GM18498 (cell line): ENCODE results near the gene EYS.

ENCODE experiments used
- ATAC-seq: cut with Tn5 transposase; IDR thresholded peaks from one replicate; pipeline ENCODE4 v1.9.1; 2021; ENCODE audit warnings: mild to moderate bottlenecking, moderate library complexity; ENCODE audit not compliant: unreplicated experiment

The EYS gene

DNA sequence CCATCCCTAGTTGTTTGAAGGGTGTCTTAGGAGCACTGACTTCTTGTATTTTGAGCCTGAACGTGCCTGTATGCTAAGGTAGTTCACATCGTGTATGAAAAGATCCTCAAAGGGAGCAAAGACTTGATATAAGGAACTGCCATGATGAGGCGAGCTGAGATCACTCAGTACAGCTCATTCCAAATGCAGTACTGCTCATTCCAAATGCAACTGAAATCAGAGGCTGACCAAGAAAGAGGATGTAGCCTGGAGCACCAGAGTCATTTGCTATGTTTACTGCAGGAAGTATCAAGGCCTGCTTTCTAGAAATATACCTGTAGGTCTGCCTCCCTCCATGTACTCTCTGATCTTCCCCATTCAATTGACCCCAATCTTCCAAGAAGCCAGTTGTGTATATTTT is 832.2 kb downstream of the EYS start:
- no peak for ATAC-seq

DNA sequence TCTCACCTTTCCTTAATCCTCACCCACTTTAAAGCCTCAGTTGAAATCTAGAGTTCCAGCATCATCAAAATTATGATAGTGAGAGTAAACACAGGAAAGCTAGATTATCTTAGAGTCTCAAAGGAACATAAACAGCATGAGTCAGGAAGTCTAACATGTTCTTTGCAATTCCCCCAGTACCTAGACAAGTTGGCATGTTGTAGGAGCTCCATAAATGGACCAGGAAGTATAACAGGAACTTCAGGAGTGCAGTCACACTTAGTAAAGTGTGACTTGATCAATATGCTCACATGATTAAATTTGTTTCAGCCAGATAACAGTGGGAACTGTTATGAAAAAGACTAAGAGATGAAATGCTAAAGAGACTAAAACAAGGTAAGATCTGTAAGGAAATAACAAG is 834.4 kb downstream of the EYS start:
- no peak for ATAC-seq

DNA sequence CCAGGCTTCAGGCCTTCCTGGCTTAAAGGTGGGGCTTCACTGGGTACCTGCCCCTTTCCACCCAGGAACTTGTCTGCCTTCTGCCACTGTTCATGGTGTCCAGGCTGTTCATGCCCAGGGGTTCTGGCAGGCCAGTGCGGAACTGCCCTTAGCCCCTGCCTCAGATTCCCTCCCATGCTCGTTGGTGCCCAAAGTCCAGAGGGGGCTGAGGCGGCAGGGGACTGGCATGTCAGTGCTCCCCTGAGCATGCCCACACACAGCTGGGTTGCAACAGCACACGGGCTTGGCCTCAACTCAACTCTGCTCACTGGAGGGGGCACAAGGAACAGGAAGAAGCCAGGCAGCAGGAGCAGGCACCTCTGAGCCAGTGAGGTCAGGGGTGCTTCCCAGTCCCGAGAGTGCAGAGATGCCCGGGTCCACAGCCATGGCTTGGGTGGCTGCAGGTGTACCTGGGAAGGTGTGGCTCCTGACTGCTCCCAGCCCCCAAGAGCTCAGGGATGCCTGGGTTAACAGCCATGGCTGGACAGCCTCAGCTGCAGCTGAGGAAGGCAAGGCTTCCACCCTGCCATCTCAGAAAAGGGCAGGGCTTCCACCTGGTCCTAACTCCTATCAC is 845.9 kb downstream of the EYS start:
- no peak for ATAC-seq

DNA sequence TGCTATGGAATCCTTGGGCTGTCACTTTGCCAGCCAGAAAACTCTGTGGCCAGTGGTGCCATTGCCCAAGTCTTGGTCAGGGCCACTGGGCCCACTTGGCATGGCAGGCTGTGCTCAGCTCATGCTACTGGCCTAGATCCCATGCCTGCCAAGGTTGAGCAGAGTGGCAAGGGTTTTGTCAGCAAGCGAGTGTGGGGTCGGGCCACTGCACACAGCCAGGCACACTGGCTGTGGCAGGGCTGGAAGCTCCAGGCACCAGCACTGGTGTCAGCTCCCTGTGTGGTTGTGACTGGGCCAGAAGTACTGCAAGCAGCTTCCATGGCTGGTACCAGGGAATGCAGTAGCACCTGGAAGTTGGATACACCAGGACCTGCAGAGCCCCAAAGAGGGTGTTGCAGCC is 846.8 kb downstream of the EYS start:
- ATAC-seq = no peak

DNA sequence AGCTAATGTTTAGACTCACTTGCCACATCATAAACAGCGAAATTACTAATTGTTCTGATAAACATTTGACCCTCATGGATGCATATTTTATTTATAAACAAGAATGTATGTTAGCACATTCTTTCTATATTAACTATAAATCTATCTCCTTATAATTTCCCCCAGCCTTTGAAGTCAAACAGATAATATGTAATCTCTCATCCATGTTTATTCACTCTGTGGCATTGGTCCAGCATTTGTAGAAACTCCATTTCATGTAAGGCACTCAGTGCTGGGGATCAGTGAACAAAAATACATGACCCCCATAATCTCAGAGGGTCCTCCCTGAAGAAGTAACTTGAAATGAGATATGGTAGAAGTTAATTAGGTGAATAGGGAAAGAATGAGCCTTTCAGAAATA is 856.9 kb downstream of the EYS start:
- ATAC-seq = no peak

DNA sequence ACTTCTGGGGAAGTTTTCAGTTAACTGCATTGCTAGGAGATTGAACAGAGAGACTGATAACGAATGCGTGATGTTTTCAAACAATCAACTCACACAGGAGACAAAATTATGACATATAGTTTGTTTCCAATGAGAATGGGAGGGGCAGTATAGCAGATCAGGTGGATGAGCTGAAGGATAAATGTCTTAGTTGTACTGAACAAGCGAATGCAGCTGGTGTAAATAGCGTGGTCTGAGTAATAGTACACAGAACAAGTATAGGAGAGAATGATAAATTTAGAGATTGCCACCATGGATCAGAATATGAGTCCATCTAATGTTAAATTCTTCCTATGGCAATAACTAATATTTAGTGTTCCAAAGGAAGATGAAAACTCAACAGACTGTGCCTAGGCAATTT is 858.6 kb downstream of the EYS start:
- ATAC-seq = no peak

DNA sequence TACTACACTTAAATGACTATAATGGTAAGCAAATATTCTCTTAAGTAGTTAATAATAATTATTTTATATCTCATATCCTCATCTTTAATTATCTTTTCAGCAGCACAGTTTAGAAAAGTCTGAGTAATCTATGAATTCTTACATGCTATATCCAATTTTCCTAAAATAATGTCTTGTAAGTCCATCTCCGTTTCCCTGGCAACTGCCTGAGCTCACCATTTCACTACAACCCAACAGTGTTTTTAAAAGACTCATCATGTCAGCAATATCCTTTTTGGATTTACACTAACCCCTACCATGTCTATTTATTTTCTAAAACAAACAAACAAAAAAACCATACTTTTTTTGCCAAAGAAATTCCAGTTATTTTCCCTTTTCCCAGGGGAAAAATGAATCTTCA is 859.6 kb downstream of the EYS start:
- no peak for ATAC-seq

DNA sequence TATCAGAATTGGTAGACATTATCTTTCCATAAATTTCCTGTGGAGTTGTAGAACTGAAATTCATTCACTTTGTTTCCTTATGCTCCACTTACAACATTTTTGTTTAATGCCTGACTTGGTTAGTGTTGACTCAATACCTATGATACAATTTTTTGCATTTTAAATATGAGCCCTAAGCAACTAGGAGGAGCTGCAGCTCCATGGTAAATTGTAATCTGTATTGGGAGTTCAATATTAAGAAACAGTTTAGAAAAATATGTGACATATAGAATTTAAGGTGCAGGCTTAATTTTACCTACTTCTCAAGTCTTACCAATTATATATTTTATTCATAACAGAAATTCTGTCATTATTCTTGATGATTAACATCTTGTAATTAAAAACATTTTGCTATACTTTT is 868.3 kb downstream of the EYS start:
- ATAC-seq = no peak

DNA sequence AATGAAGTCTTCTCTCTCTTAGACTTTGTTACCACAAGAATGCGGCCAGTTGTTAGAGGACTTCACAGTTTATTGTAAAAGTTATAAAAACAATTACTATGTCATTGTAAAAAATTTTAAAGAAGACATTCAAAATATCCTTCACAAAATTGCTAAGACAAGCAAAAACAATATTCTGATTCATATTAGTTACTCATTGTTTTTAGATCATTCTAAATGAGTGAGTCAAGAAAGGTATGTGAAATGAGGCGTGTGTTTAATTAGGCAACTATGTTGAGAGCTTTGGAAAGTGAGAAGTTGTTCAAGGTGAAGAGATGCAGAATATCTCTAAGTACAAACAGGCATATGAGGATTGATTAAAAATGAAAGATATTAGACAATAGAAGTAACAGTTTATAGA is 875.3 kb downstream of the EYS start:
- no peak for ATAC-seq

DNA sequence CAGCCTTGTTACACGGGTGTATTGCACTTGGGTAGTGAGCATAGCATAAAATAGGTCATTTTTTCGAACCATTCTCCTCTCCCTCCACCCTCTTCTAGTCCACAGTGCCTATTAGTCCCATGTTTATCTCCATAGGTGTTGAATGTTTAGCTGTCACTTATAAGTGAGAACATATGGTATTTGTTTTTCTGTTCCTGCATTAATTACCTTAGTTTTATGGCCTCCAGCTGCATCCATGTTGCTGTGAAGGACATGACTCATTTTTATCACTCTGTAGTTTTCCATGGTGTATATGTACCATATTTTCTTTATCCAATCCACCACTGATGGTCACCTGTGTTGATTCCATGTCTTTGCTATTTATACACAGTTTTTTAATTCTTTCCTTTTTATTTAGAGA is 889.5 kb downstream of the EYS start:
- ATAC-seq = no peak

DNA sequence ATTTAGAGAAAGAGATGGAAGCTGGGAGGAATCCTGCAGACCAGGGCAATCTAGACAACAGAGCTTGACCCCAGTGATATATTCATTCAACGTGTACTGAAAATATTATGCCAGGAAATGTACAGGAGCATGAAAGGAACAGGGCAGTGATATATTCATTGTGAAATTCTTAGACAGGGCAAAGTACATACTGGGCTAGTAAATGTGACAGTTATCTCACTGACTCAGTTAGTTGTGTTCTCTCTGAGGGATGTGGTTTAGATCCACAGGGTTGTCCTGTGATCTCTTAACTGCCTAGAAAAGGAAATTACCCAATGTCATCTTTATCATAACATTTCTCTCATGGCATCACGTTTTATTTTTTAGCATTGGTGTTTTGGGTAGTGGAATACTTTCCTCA is 891.3 kb downstream of the EYS start:
- ATAC-seq = no peak

DNA sequence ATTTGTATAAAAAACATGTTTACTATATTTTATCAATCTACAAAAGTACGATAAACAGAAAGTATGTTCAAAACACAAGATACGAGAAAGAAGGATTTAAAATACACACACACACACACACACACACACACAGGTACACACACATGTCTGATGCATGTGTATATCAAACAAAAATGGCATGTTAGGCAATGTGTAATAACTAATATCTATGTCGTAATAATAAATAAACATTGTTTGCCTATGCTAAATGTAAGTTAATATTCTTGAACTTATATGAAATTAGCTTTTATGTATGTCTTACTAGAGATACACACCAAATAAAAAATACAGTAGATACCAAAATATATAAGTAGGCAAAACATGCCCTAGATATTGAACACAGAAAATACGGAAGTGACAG is 894.9 kb downstream of the EYS start:
- ATAC-seq = no peak

DNA sequence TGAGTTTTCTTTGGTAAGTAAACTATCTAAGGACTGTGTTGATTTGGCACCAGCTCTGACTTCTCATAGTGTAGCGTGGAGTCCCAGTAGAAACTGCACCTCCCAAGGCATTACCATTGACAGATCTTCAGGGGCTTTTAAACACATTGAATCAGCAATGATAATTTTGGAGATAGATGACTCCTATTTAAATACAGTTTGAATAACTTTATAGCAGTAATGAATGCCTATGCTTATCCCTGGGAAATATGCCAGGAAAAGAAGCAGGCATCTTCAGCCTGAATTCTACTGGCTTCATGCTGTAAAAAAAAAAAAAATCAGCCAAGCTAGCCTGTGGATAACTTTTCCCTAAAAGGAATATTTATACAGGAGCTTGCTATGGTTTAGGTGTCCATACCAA is 895.9 kb downstream of the EYS start:
- no peak for ATAC-seq

DNA sequence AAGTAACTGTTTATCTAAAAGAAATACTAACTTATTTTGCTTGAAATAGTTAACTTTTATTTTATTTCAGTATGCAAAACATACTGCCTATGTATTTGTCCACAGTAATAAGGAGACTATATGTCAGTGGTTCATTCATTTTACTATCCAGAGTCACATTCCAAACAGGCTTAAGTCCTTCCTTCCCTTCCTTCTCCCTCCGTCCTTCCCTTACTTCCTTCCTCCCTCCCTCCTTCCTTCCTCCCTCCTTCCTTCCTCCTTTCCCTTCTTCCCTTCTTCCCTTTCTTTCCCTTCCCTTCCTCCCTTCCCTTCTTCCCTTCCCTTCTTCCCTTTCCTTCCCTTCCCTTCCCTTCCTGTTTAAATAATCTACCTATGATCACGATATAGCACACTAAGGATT is 899.2 kb downstream of the EYS start:
- ATAC-seq = no peak

DNA sequence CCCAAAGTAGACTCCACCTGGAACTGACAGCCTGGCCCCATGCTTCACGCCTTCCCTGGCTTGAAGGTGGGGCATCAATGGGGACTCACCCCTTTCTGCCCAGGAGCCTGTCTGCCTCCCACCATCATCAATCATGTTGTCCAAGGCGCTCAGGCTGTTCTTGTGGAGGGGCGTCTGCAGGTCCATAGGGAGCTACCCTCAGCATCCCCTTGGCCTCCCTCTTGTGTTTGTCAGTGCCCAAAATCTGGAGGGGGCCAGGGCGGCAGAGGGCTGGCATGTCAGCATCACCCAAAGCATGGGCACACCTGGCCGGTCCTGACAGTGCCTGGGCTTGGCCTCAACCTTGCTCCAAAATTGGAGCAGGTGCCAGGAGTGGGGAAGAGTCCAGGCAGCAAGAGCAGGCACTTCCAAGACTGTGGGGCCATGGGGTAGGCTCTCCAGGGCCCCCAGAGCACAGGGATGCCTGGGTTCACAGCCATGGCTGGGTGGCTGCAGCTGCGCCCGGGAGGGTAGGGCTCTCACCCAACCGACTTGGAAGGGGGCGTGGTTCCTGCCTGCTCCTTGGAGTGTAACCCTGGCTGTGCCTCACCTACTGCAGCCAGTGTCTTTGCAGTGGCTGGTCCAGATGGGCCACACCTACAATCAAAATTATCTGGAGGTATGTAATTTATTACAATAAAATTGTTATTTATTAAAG is 903.4 kb downstream of the EYS start:
- no peak for ATAC-seq

DNA sequence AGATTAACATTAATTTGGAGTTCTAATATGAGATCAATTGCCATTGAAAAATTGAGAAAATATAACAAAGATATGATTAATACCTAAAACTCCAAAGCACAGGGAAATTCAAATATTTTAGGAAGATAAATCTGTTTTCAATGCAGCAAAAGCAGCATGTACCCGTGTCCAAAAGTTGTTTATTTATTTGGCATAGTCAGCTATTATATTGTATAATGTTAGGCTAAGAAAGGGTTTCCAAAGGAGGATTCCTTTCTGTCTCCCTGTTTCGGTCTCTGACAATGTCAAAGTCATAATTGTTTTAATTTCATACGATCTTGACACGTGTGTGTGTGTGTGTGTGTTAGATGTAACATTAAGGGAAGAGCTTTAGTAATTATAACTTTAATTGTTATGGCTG is 914.5 kb downstream of the EYS start:
- ATAC-seq = no peak

DNA sequence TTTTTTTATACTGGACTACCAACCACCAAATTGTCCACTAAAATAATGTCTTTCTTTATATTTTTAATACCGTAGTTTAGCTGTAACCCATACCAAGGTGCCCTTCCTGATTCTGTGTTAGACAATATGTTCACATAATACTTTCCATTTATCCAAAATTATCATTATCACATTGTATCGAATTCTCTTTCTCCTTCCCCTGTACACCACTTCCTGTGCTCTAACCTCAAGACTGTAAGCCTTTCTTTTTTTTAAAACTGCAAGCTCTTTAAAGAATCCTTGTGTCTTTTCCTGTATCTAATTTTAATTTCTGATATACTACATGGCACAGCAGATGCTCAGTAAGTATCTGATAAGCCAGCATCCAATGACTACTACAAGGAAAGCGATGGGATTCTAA is 917.5 kb downstream of the EYS start:
- no peak for ATAC-seq

DNA sequence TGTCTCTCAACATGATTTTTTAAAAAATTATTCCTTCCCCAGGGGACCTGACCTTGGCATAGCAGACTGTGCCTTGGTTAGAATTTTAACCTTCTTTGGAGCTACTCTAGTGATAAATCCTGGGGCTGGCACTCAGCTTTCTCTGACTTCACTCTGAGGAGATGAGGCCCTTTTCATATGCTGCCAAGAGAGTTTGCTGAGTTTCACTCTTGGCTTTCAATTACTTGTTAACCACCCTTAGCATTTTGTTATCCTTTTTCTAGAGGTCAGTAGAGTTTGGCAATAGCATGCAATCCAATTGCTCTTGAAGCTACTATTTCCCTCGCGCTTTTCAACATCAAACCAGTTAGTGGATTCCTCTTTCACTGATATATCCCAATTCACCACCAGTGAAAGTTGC is 920.3 kb downstream of the EYS start:
- no peak for ATAC-seq

DNA sequence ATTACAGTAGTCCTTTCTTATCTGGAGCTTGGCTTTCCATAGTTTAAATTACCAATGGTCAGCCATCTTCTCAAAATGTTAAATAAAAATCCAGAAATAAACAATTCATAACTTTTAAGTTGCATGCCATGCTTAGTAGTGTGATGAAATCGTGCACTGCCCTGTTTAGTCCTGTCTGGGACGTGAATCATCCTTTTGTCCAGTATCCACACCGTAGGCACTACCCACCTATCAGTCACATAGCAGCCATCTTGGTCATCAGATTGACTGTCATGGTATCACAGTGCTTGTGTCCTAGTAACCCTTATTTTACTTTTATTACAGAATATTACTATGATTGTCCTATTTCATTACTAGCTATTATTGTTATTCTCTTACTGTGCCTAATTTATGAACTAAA is 924.1 kb downstream of the EYS start:
- ATAC-seq = no peak

DNA sequence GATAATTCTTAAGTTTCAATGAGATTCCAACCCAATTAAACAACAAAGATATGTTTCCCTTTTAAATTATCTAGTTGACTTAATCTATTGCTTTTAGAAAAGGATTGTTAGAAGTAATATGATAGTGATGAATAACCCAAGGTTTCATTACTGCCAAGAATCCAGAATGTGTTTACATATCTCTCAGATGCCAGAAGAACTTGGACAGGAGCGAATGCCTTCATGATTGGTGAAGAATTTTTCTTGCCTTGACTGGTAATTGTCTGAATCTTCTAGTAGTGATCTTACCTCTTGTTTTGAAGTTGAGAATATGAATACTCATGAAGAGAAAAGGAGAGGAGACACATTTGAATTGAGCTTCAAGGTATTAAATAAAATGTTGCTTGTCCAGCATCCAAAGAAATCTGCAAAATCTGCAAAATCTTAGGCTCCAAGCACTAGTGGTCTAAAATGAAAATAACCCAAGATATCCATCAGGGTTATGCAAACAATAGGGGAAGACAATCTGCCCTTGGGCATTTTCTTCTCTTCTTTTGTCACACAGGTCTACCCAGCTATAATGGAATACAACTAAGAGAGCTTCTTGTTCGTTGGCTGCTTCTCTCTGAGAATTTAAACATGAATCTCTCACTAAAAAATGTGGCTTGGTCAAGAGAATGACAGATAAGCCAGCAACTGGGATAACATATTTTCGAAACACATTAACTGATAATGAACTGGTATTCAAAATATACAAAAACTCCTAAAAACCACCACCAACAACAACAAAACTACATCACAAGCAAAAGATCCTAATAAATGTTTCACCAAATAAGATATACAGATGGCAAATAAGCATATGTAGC is 928.9 kb downstream of the EYS start:
- no peak for ATAC-seq

DNA sequence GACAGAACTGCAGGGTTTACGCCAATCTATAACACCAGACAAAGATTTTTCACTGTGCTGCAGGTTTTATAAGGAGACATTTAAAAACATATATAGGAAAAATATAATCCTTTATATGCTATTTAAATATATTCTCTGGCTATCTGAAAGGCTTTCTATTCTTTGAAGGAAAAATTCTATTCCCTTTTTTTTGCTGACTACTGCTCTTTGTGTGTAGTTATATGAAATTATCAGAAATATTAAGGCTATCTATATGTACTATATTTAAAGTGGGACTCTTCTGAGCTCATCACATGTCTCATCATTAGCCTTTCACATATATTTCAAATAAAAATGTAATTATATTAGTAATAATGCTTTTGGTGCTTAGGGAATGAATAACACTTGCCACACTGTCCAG is 930.7 kb downstream of the EYS start:
- ATAC-seq = no peak

DNA sequence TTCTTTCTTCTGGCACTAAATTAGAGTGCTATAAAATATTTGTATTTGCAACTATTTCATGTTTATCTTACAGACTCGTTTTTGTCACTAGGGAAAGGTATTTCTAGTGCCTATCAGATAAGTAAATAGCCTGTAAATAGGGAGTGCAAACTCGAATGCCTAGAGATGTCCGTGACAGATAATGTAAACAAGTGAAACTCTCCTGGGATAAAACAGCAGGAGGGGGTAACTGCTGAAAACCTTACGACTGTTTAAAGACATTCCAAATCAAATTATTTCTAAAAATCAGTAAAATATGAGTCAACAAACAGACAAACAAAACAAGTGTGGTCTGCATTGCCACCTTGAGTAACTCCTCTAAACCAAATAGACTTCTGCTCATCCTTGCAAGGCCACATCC is 932.1 kb downstream of the EYS start:
- no peak for ATAC-seq
